8988T (cell line): ENCODE measurements around the gene THBS3.

Source experiments
- DNase-seq: peaks from one replicate; pipeline ENCODE4 v3.0.0; 2011

THBS3 gene

GRCh38 chr1:155186794-155187455, 20.8 kb downstream of the THBS3 start:
- peak; percentile 26 for DNase-seq

GRCh38 chr1:155186067-155186793, 21.5 kb downstream of the THBS3 start:
- DNase-seq, result peak; percentile 20

GRCh38 chr1:155185783-155186066, 22.0 kb downstream of the THBS3 start:
- no peak for DNase-seq

GRCh38 chr1:155184835-155185782, 22.6 kb downstream of the THBS3 start:
- DNase-seq, result no peak

GRCh38 chr1:155184351-155184811, 23.3 kb downstream of the THBS3 start:
- peak; percentile 9 for DNase-seq

- DNase-seq, result peak; percentile 14
Measured at GRCh38 chr1:155183775-155184221, 23.9 kb downstream of the THBS3 start.

GRCh38 chr1:155182052-155182550, 25.6 kb downstream of the THBS3 start:
- no peak for DNase-seq

GRCh38 chr1:155181371-155182051, 26.2 kb downstream of the THBS3 start:
- DNase-seq, result no peak

GRCh38 chr1:155179112-155180031, 28.3 kb downstream of the THBS3 start:
- DNase-seq, result peak; percentile 31

GRCh38 chr1:155178441-155179111, 29.1 kb downstream of the THBS3 start:
- peak; percentile 18 for DNase-seq

- no peak for DNase-seq
Measured at GRCh38 chr1:155177918-155178281, 29.8 kb downstream of the THBS3 start.

GRCh38 chr1:155177192-155177917, 30.3 kb downstream of the THBS3 start:
- peak; percentile 24 for DNase-seq

- peak; percentile 99 for DNase-seq
Measured at GRCh38 chr1:155176544-155177071, 31.1 kb downstream of the THBS3 start.

- DNase-seq, result peak; percentile 79
Measured at GRCh38 chr1:155175927-155176371, 31.7 kb downstream of the THBS3 start.

- DNase-seq, result no peak
Measured at GRCh38 chr1:155175281-155175926, 32.3 kb downstream of the THBS3 start.

GRCh38 chr1:155174324-155175280, 33.1 kb downstream of the THBS3 start:
- peak; percentile 55 for DNase-seq

- DNase-seq, result peak; percentile 69
Measured at GRCh38 chr1:155173478-155174323, 34.0 kb downstream of the THBS3 start, which contains the start of gene TRIM46. TSS of gene TRIM46 (plus strand) at chr1:155173849. CDS start at chr1:155173967, 118 bp downstream.
